C4-2B (cell line): ENCODE results near the gene SERPIND1.

Source experiments
- CTCF ChIP-seq: fragments of 450-650 bp; conservative IDR thresholded peaks from 2 replicates; pipeline ENCODE4 v1.5.1; 2017; ENCODE audit warnings: mild to moderate bottlenecking
- ZFX ChIP-seq: fragments of 450-650 bp; IDR thresholded peaks from 2 replicates; pipeline ENCODE4 v1.6.1; 2017

GRCh38 chr22:20805972-20806471, 32.1 kb downstream of the SERPIND1 start:
- no peak for TF ChIP-seq CTCF
- no peak for TF ChIP-seq ZFX
